Tibial nerve (tissue), 4 donors: ENCODE data around the gene IL17F. TPM values are rescaled to one million over a fixed set of nuclear protein-coding genes. Genes with fewer than 3 reads are reported as not detected.

Experiments
- DNase-seq, 2 donors: peaks; one replicate each; pipeline ENCODE4 v3.0.0-alpha.2; 2019; ENCODE audit warnings: low spot score in 2 of 2
- H3K27ac ChIP-seq, 4 donors: fragments of 200-600 bp; sonication (generic) in 3 of 4; one replicate each; pipeline ENCODE4 v1.5.1; 2017 to 2019; ENCODE audit warnings: mild to moderate bottlenecking in 1 of 4
- H3K27me3 ChIP-seq, 2 donors: fragments of 200-600 bp; sonication (generic) in 1 of 2; one replicate each; pipeline versions ENCODE4 v1.5.1 to v1.6.0; 2017 to 2019
- H3K36me3 ChIP-seq, 3 donors: fragments of 200-600 bp; sonication (generic); one replicate each; pipeline ENCODE4 v1.5.1; 2018 to 2019
- H3K4me1 ChIP-seq, 4 donors: fragments of 200-600 bp; sonication (generic) in 3 of 4; one replicate each; pipeline ENCODE4 v1.5.1; 2017 to 2019
- H3K4me3 ChIP-seq, 4 donors: fragments of 200-600 bp; sonication (generic) in 3 of 4; one replicate each; pipeline ENCODE4 v1.5.1; 2017 to 2019; ENCODE audit warnings: mild to moderate bottlenecking in 1 of 4, moderate library complexity in 1 of 4
- H3K9me3 ChIP-seq, 4 donors: fragments of 200-600 bp; sonication (generic) in 3 of 4; one replicate each; pipeline ENCODE4 v1.5.1; 2017 to 2019
- EP300 ChIP-seq, 2 donors: sonication (generic); formaldehyde crosslinking; IDR thresholded peaks; one replicate each; pipeline ENCODE4 v1.6.1; 2017; ENCODE audit warnings: antibody characterized with exemption in 2 of 2, mild to moderate bottlenecking in 1 of 2
- POLR2A ChIP-seq, 2 donors: fragments of 450-650 bp; IDR thresholded peaks; one replicate each; pipeline ENCODE4 v1.6.1; 2017; ENCODE audit warnings: antibody characterized with exemption in 2 of 2, mild to moderate bottlenecking in 2 of 2, moderate library complexity in 2 of 2
- WGBS, 2 donors: methylation state at CpG; one replicate each; pipeline ENCODE4 v1.1.5; 2018; 5-methylcytosine and 5-hydroxymethylcytosine counted together
- total RNA-seq, 4 donors: library from RNA; depleted of rRNA; stranded (reverse); fragments of >200 nt; gene quantifications; one replicate each; pipeline ENCODE4 v1.1.0, GENCODE V29; 2016
- TF ChIP-seq, protein P1 (sequence below), 5 experiments: fragments of 200-600 bp in 3 of 5; fragments of 450-650 bp in 2 of 5; sonication (generic) in 3 of 5; IDR thresholded peaks; one replicate each; pipeline ENCODE4 v1.5.1; 2016 to 2019; ENCODE audit warnings: antibody characterized with exemption in 5 of 5, mild to moderate bottlenecking in 3 of 5, moderate library complexity in 2 of 5

IL17F gene
- total RNA-seq, 4 donors from 2014 or later, result not detected

- Histone ChIP-seq H3K27me3 (peaks cover 0 to 4% of the 10 kb centered on the region in 2 donors), H3K36me3 (no peaks in the 10 kb centered on the region), H3K4me1 (no peaks in the 10 kb centered on the region), H3K9me3 (no peaks in the 10 kb centered on the region), H3K27ac (no peak overlapping the region), H3K4me3 (no peak overlapping the region)
- no peak for TF ChIP-seq EP300 (IDR thresholded peaks at IDR 0.05)
- no peak for TF ChIP-seq POLR2A (IDR thresholded peaks at IDR 0.05)
- TF ChIP-seq, protein P1, sequence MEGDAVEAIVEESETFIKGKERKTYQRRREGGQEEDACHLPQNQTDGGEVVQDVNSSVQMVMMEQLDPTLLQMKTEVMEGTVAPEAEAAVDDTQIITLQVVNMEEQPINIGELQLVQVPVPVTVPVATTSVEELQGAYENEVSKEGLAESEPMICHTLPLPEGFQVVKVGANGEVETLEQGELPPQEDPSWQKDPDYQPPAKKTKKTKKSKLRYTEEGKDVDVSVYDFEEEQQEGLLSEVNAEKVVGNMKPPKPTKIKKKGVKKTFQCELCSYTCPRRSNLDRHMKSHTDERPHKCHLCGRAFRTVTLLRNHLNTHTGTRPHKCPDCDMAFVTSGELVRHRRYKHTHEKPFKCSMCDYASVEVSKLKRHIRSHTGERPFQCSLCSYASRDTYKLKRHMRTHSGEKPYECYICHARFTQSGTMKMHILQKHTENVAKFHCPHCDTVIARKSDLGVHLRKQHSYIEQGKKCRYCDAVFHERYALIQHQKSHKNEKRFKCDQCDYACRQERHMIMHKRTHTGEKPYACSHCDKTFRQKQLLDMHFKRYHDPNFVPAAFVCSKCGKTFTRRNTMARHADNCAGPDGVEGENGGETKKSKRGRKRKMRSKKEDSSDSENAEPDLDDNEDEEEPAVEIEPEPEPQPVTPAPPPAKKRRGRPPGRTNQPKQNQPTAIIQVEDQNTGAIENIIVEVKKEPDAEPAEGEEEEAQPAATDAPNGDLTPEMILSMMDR (IDR thresholded peaks at IDR 0.05), result no peak
- WGBS, 2 donors, result 81 to 83% methylated on average over 2 of the region's 2 CpGs
- no peak for DNase-seq
These were observed 34.1 kb downstream of the IL17F start for GRCh38 chr6:52210227-52210626.

GRCh38 chr6:52209770-52210169 lies 34.5 kb downstream of the IL17F start:
- no peak for DNase-seq
- Histone ChIP-seq H3K9me3 (no peaks in the 10 kb centered on the region), H3K4me1 (no peaks in the 10 kb centered on the region), H3K4me3 (no peak overlapping the region), H3K27me3 (peaks cover 0 to 4% of the 10 kb centered on the region in 2 donors), H3K27ac (no peak overlapping the region), H3K36me3 (no peaks in the 10 kb centered on the region)
- TF ChIP-seq EP300 (IDR thresholded peaks at IDR 0.05) (no peak), POLR2A (IDR thresholded peaks at IDR 0.05) (no peak)
- TF ChIP-seq, protein P1 (IDR thresholded peaks at IDR 0.05), result no peak
- 68 to 75% methylated on average over 2 of the region's 2 CpGs for WGBS, 2 donors

- H3K27me3 ChIP-seq, result peaks cover 0 to 4% of the 10 kb centered on the region in 2 donors
- H3K9me3 ChIP-seq, result no peaks in the 10 kb centered on the region
- no peaks in the 10 kb centered on the region for H3K4me1 ChIP-seq
- H3K36me3 ChIP-seq, result no peaks in the 10 kb centered on the region
- DNase-seq, result no peak
- no peak overlapping the region for H3K4me3 ChIP-seq
- 66 to 82% methylated on average over 3 of the region's 3 CpGs for WGBS, 2 donors
- TF ChIP-seq, protein P1 (IDR thresholded peaks at IDR 0.05), result no peak
- TF ChIP-seq POLR2A (IDR thresholded peaks at IDR 0.05) (no peak), EP300 (IDR thresholded peaks at IDR 0.05) (no peak)
- H3K27ac ChIP-seq, result no peak overlapping the region
These were observed 35.7 kb downstream of the IL17F start for GRCh38 chr6:52208612-52209011.

DNA sequence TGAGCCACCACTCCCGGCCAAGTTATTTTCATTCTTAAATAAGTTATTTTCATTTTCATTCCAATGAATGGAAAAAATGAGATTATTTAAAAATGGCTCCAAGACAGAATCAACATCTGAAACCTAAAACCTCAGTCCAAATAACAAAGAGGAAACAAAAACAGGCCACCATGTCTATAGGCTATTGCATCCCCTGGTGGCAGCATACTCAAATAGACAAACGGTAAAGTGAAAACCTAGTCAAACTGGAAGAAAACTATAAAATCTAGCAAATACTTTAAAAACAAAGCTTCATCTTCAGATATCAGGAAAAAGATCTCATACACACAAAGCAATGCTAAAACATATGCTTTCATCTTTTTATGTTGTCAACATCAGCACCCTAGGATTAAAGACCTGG lies 37.2 kb downstream of the IL17F start:
- Histone ChIP-seq H3K4me1 (no peaks in the 10 kb centered on the region), H3K36me3 (no peaks in the 10 kb centered on the region), H3K9me3 (peaks cover 0 to 3% (median 0%) of the 10 kb centered on the region in 4 donors), H3K27ac (no peak overlapping the region), H3K27me3 (peaks cover 0 to 4% of the 10 kb centered on the region in 2 donors), H3K4me3 (no peak overlapping the region)
- TF ChIP-seq EP300 (IDR thresholded peaks at IDR 0.05) (no peak), POLR2A (IDR thresholded peaks at IDR 0.05) (no peak)
- TF ChIP-seq, protein P1 (IDR thresholded peaks at IDR 0.05), result no peak
- WGBS, 2 donors, result 90 to 91% methylated on average over 2 of the region's 2 CpGs
- DNase-seq, result no peak

DNA sequence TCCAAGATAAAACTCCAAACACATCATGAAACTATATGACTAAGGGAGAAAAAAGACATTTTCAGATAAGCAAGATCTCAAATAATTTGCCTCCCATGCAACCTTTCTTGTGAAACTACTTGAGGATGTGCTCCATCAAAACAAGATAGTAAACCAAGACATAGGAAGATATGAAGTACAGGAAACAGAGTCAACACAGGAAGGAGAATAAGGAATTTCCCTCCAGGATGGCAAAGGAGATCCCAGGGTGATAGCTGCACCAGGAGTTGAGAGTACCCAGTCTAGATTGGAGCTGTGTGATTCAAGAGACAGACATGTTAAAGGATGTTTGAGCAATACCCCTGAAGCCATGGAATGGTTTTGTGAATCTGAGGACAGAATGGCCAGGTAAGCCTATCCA lies 42.8 kb downstream of the IL17F start:
- no peak for TF ChIP-seq POLR2A (IDR thresholded peaks at IDR 0.05)
- TF ChIP-seq, protein P1 (IDR thresholded peaks at IDR 0.05), result no peak
- no peak for TF ChIP-seq EP300 (IDR thresholded peaks at IDR 0.05)
- Histone ChIP-seq H3K27ac (no peak overlapping the region), H3K36me3 (no peaks in the 10 kb centered on the region), H3K9me3 (peaks cover 0 to 29% (median 0%) of the 10 kb centered on the region in 4 donors), H3K27me3 (no peaks in the 10 kb centered on the region), H3K4me1 (no peaks in the 10 kb centered on the region), H3K4me3 (no peak overlapping the region)
- DNase-seq, result no peak
